GM12801 (cell line): ENCODE measurements around the gene SDE2.

ENCODE experiments used
- TF ChIP-seq, protein P1 (sequence below): IDR thresholded peaks from one replicate; pipeline ENCODE4 v1.5.1; 2011; ENCODE audit warnings: control low read depth; ENCODE audit not compliant: insufficient read length; ENCODE audit errors: extremely low read depth

The SDE2 gene

DNA sequence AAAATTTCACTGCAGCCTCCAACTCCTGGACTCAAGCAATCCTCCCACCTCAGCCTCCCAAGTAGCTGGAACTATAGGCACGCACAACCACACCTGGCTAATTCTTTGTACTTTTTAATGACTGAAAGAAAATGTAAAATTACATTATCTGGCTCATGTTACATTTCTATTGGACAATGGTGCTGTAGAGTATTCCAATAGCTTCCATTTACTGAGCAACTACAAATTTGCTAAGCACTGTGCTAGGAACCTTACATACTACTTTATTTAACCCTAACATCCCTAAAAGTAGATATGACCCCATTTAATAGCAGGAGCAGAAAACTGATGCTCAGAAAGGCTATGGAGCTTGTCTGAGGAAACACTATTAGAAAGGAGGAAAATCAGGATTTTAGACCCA lies 19.7 kb downstream of the SDE2 start:
- TF ChIP-seq, protein P1, sequence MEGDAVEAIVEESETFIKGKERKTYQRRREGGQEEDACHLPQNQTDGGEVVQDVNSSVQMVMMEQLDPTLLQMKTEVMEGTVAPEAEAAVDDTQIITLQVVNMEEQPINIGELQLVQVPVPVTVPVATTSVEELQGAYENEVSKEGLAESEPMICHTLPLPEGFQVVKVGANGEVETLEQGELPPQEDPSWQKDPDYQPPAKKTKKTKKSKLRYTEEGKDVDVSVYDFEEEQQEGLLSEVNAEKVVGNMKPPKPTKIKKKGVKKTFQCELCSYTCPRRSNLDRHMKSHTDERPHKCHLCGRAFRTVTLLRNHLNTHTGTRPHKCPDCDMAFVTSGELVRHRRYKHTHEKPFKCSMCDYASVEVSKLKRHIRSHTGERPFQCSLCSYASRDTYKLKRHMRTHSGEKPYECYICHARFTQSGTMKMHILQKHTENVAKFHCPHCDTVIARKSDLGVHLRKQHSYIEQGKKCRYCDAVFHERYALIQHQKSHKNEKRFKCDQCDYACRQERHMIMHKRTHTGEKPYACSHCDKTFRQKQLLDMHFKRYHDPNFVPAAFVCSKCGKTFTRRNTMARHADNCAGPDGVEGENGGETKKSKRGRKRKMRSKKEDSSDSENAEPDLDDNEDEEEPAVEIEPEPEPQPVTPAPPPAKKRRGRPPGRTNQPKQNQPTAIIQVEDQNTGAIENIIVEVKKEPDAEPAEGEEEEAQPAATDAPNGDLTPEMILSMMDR = no peak

DNA sequence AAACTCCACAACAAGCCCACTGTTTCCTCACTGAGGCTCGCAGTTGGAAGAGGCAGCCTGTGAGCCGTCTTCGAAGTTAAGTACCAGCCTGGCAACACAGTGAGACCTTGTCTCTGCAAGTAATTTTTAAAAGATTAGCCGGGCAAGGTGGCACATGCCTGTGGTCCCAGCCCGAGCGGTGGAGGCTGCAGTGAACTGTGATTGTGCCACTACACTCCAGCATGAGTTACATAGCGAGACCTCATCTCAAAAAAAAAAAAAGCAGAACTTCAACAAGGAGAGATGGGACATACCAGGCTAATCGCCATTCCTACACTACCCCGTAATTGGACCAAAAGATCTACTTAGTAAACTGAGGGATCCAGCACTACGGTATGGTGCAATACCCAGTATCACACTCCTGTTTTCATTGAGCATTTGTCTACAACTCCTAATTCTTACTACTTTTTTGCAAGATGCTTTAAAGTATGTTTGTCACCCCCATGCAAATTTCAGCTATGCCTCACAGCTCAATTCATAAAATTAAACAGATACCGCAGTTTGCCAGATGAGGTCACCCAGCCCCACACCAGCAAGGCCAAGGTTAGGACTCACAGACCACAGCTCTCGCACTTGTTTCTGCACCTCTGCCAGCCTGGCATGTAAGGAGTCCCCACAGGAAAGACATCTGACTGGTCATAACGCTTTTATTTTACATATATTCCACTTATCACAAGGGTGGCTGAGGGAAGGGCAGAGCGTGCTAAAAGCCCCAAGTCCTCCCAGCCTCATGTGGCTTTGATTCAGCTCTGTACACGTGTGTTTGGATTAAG lies 21.0 kb downstream of the SDE2 start:
- TF ChIP-seq, protein P1 = no peak

DNA sequence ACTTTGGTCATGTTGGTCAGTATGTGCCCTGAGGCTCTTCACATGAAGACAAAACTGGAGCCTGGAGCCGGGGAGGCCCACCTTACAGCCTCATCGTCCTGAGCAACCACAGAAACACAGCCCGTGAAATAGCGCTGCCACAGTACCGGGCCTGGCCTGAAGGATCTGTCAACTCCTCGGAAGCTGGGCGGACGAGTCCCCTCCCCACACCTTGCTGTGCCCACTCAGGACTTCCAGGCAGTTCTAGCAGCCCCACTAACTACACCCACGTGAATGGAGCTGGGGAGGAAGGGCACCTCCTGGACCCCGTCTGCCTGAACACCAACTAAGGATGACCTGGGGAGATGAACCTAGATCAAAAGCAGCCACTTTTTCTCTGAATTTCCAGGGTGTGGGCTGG lies 24.7 kb downstream of the SDE2 start:
- TF ChIP-seq, protein P1 = no peak

DNA sequence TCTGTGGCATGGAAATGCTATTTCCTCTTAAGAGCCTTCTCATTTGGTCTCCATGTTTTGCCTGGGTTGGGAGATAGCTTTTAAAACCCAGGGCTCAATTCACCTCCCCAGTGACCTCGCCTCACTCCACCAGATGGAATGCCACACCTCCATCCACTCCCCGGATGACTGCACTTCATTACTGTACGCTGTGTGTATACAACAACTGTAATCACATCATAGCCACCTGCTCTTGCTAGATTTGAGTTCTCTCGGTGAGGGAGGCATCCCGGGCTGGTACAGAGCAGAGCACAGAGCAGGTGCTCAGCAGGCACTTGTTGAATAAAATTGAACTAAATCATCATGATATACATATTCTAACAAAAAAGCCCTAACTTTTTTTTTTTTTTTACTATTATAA lies 26.0 kb downstream of the SDE2 start:
- TF ChIP-seq, protein P1 = no peak

DNA sequence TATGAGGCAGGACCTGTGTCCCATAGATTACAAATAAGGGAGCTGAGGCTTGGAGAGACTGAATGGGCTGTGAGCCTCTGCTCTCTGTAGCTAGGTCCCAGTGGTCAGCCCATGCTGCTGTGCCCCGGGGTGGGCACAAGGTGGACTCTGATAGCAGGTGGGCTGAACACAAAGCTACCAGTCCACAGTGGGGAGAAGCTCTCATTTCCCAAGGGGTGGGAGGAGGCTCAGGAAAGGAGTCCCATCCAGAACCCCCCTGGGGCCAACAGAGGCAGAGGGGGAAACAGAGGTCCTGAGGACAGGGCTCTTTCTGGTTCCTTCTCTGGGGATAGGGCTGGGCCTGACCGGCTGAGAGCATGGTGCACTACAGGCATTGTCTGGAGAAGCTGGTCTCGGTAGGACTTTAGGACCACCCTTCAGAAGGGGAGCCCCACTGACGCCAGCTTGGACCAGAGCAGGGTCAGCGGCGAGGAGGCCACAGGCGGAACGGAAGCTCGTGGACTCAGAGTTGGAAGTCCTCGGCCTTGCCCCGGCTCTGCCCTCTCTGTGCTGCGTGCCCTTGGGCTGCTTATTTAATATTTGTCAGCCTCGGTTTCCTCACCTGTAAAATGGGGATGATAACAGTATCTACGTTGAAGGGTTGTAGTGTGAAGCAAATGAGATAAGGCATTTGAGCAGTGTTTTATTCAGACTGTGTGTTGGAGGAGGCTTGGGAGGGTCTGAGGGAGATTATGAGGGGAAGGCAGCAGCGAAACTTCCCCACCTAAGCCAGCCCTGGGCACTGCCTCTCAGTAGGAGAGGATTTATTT lies 26.6 kb downstream of the SDE2 start:
- TF ChIP-seq, protein P1 = no peak

DNA sequence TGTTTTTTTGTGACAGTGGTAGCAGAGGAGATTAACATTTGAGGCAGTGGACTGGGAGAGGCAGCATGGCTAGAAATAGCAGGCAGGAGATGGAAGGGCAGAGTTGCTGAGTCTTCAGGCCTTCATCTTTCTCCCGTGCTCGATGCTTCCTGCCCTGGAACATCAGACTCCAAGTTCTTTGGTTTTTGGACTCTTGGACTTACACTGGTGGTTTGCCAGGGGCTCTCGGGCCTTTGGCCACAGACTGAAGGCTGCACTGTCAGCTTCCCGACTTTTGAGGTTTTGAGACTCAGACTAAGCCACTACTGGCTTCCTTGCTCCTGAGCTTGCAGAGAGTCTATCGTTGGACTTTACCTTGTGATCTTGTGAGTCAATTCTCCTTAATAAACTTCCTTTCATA lies 33.9 kb downstream of the SDE2 start:
- TF ChIP-seq, protein P1 = no peak

DNA sequence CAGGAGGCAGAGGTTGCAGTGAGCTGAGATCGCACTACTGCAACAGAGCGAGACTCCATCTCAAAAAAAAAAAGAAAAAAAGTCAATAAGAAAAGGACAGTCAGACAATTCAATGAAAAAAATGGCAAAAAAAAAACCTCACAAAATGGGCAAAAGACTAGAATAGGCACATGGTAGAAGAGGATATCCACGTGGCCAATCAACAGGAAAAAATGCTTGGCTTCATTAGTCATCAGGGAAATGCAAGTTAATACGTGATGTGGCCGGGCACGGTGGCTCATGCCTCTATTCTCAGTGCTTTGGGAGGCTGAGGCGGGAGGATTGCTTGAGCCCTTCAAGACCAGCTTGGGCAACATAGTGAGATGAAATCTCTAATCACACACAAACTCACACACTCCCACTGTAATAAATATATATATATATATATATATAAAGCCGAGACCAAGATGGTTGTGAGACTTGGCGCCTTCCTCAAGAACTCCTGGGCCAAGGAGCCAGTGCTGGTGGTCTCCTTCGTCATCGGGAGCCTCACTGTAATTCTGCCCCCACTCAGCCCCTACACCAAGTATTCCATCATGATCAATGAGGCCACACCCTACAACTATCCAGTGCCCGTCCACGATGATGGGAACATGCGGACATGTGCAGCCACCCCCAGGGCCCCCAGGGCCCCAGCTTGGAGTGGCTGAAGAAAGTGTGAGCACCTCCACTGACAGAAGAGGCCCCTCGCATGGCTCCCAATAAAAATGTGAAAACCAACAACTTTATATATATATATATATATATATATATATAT lies 35.2 kb downstream of the SDE2 start:
- TF ChIP-seq, protein P1 = no peak
